ENCODE data around the gene KRTAP1-4. TPM values are rescaled to one million over a fixed set of nuclear protein-coding genes. Genes with fewer than 3 reads are reported as not detected.
A peak's percentile ranks its signal among the peaks of the same experiment; 100 is the strongest.

KRTAP1-4 gene
- total and polyA plus RNA-seq, 2 of the 4 experiments (the other 2 are of a cell fraction), result not detected

DNA sequence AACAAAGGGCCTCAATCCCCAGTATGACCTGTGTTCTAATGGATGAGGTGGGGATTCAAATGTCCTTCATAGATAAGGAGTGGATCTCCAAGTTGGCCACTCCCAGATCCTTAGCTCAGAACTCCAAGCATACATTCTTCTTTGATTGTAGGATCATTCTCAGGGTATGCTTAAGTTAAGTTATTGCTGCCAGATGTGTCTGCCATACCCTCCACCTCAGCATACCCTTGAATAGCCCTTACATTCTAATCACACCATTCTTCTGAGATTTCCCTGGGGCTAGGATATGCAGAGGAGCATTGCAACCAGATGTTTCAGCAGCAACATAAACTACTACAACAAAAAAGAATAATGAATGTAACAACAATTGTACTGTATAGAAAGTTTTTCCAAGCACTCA lies 37.3 kb upstream of the KRTAP1-4 start:
- Histone ChIP-seq H3K9ac (ENCODE audit: low read depth, low read length) (no peak overlapping the region), H3K9me1 (ENCODE audit: insufficient read depth, low read length) (peaks cover 7% of the 10 kb centered on the region), H2AFZ (replicated peaks; ENCODE audit: low read length, poor library complexity) (no peak overlapping the region), H4K5ac (ENCODE audit: low read depth, low read length) (peak overlapping the region; percentile 82; the same call in 1 of the 2 replicates), H2BK15ac (ENCODE audit: low read depth, low read length) (peak overlapping the region; percentile 74; the same call in 2 of the 3 replicates), H2BK5ac (ENCODE audit: low read depth, low read length, poor library complexity, severe bottlenecking) (peak overlapping the region; percentile 94), H3K4me3 (ENCODE audit: insufficient read depth, low read depth, low read length) (no peak overlapping the region), H3K23ac (ENCODE audit: low read depth, low read length) (peak overlapping the region; percentile 48; the same call in 1 of the 2 replicates), H3K18ac (ENCODE audit: low read depth, low read length) (peak overlapping the region; percentile 90; the same call in 1 of the 2 replicates), H2BK20ac (ENCODE audit: low read depth, low read length) (peak overlapping the region; percentile 79), H2AK9ac (replicated peaks; ENCODE audit: low read depth, low read length, poor library complexity) (no peak overlapping the region), H3K14ac (replicated peaks; ENCODE audit: low read depth, low read length) (peak overlapping the region; percentile 89), H3K4ac (ENCODE audit: low read depth, low read length) (peak overlapping the region; percentile 95), H3K79me1 (ENCODE audit: low read depth in 1 of 2, low read length in 2 of 2) (no peaks in the 10 kb centered on the region), H3K9me3 (ENCODE audit: control insufficient read depth, insufficient read depth, low read length) (no peaks in the 10 kb centered on the region), H3K27me3 (ENCODE audit: control insufficient read depth, insufficient read depth, low read length) (no peaks in the 10 kb centered on the region), H3K4me1 (ENCODE audit: control insufficient read depth, insufficient read depth, low read length) (peaks cover 5% of the 10 kb centered on the region; the same call in 1 of the 2 replicates), H3K4me2 (ENCODE audit: low read depth, low read length) (no peak overlapping the region), H2AK5ac (ENCODE audit: low read depth, low read length) (peak overlapping the region; percentile 79), H3K27ac (ENCODE audit: insufficient read depth, low read length) (no peak overlapping the region), H3K36me3 (ENCODE audit: control insufficient read depth, insufficient read depth, low read length) (no peaks in the 10 kb centered on the region), H2BK120ac (ENCODE audit: low read depth, low read length) (peak overlapping the region; percentile 96), H4K91ac (ENCODE audit: insufficient read depth, low read depth, low read length) (peak overlapping the region; percentile 90), H4K20me1 (ENCODE audit: insufficient read depth, low read length) (no peaks in the 10 kb centered on the region), H4K8ac (ENCODE audit: low read depth in 2 of 2, low read length in 2 of 2) (peak overlapping the region; percentile 7 to 91; a peak in 3 of 4 replicates), H3K56ac (ENCODE audit: extremely low read depth, insufficient read depth, low read length) (no peak overlapping the region)
- in situ Hi-C loops (cut with MboI; ENCODE audit: low sequenced_read_pairs), result no loop called here
- peak; percentile 73 for DNase-seq
- dilution Hi-C loops (cut with HindIII; ENCODE audit: low sequenced_read_pairs, unreplicated experiment), result no loop called here
- CTCF ChIA-PET, result no interaction called here
- intact Hi-C loops (cut with micrococcal nuclease), result no loop called here
- no peak for TF ChIP-seq NFE2L2 (IDR thresholded peaks at IDR 0.05; ENCODE audit: low read depth, low read length)
- POLR2A ChIA-PET (ENCODE audit: unreplicated experiment), result no interaction called here
- ATAC-seq (ENCODE audit: low read depth), result peak; percentile 21
- no TSS peak for BruUV-seq (replicated peaks)

All from IMR-90 (cell line).